ENCODE results near the gene AFF3.
"Not testable (repeated sequence)": the region's sequence is repeated elsewhere in the genome, so short reads cannot be mapped to it uniquely, and the experiment has no call there.

Gene AFF3

GRCh38 chr2:99689145-99689742, 453.1 kb downstream of the AFF3 start:
- DNase-seq, result peak; percentile 40

GRCh38 chr2:99688699-99689098, 453.7 kb downstream of the AFF3 start:
- no peak for DNase-seq

GRCh38 chr2:99682275-99683060, 459.9 kb downstream of the AFF3 start:
- no peak for DNase-seq

GRCh38 chr2:99680946-99681345, 461.4 kb downstream of the AFF3 start:
- no peak for DNase-seq

GRCh38 chr2:99679518-99679917, 462.9 kb downstream of the AFF3 start:
- no peak for DNase-seq

- DNase-seq, result no peak
These were observed 463.8 kb downstream of the AFF3 start for GRCh38 chr2:99678625-99679024.

- no peak for DNase-seq
These were observed 464.6 kb downstream of the AFF3 start for GRCh38 chr2:99677814-99678213.

- DNase-seq, result no peak
These were observed 467.2 kb downstream of the AFF3 start for GRCh38 chr2:99675130-99675661.

- no peak for DNase-seq
These were observed 468.3 kb downstream of the AFF3 start for GRCh38 chr2:99674090-99674489.

- DNase-seq, result no peak
These were observed 469.5 kb downstream of the AFF3 start for GRCh38 chr2:99672766-99673350.

- DNase-seq, result no peak
These were observed 471.3 kb downstream of the AFF3 start for GRCh38 chr2:99670768-99671734.

GRCh38 chr2:99666256-99666655, 476.1 kb downstream of the AFF3 start:
- DNase-seq, result no peak

- DNase-seq, result no peak
These were observed 478.7 kb downstream of the AFF3 start for GRCh38 chr2:99663641-99664040.

GRCh38 chr2:99662761-99663341, 479.5 kb downstream of the AFF3 start:
- DNase-seq, result peak; percentile 88

- not testable (repeated sequence) for DNase-seq
These were observed 480.6 kb downstream of the AFF3 start for GRCh38 chr2:99661761-99662160.

- no peak for DNase-seq
These were observed 481.6 kb downstream of the AFF3 start for GRCh38 chr2:99660616-99661406.

- no peak for DNase-seq
These were observed 482.5 kb downstream of the AFF3 start for GRCh38 chr2:99659874-99660273.

GRCh38 chr2:99657691-99658258, 484.6 kb downstream of the AFF3 start:
- DNase-seq, result no peak

GRCh38 chr2:99656994-99657393, 485.4 kb downstream of the AFF3 start:
- DNase-seq, result no peak

GRCh38 chr2:99653433-99653832, 489.0 kb downstream of the AFF3 start:
- DNase-seq, result no peak

- DNase-seq, result no peak
These were observed 489.5 kb downstream of the AFF3 start for GRCh38 chr2:99652862-99653261.
